Measurements from ENCODE around the gene UBE3A.

GRCh38 chr15:25372298-25372697 lies 66.5 kb downstream of the UBE3A start:
- no peak for TF ChIP-seq CTCF (IDR thresholded peaks at IDR 0.05)
- no peak for TF ChIP-seq POLR2A (IDR thresholded peaks at IDR 0.05)
- no peak for TF ChIP-seq POLR2AphosphoS5 (IDR thresholded peaks at IDR 0.05)
